Measurements from ENCODE around the gene ICAM2.

GRCh38 chr17:63986821-63987220 lies 33.6 kb downstream of the ICAM2 start:
- TF ChIP-seq CTCF (IDR thresholded peaks at IDR 0.05), result no peak
- TF ChIP-seq ZFX (IDR thresholded peaks at IDR 0.05; ENCODE audit: borderline replicate concordance), result no peak

Measured in 22Rv1 (cell line).